Left ventricle myocardium inferior (tissue), 1 donor: ENCODE results near the gene TECTA. TPM values are rescaled to one million over a fixed set of nuclear protein-coding genes. Genes with fewer than 3 reads are reported as not detected.
A peak's percentile ranks its signal among the peaks of the same experiment; 100 is the strongest.

Experiments
- DNase-seq: peaks from one replicate; pipeline ENCODE4 v3.0.0-alpha.2; 2020
- H3K27ac ChIP-seq: fragments of 200-600 bp; replicated peaks from 2 replicates; pipeline ENCODE4 v1.8.0; 2021
- H3K27me3 ChIP-seq: fragments of 200-600 bp; 2 replicates; pipeline ENCODE4 v1.8.0; 2021; ENCODE audit warnings: low read depth
- H3K36me3 ChIP-seq: fragments of 200-600 bp; 2 replicates; pipeline ENCODE4 v1.8.0; 2021
- H3K4me1 ChIP-seq: fragments of 200-600 bp; 2 replicates; pipeline ENCODE4 v1.8.0; 2021
- H3K4me3 ChIP-seq: fragments of 200-600 bp; 2 replicates; pipeline ENCODE4 v1.8.0; 2021; ENCODE audit warnings: mild to moderate bottlenecking, moderate library complexity
- H3K9me3 ChIP-seq: fragments of 200-600 bp; replicated peaks from 2 replicates; pipeline ENCODE4 v1.8.0; 2021
- CTCF ChIP-seq: fragments of 200-600 bp; IDR thresholded peaks from 2 replicates; pipeline ENCODE4 v1.8.0; 2021; ENCODE audit warnings: antibody characterized with exemption, mild to moderate bottlenecking, borderline replicate concordance
- intact Hi-C: fragments of 100-400 bp; cut with micrococcal nuclease; formaldehyde crosslinking; loops from one replicate; pipeline ENCODE4 v1.11.0; 2022
- total RNA-seq: library from RNA; stranded (reverse); fragmentation: NEBNext Ultra II Directional; extraction: Animal tissue kit (Norgen Biotek cat#: 25700); gene quantifications from one replicate; pipeline ENCODE4 v1.2.1, GENCODE V29; 2021
- donor health status: DM: no; HTN: yes; CAD: no; lungs with severe emphysema.

Gene TECTA
- total RNA-seq, 1 donor from 2014 or later: 1.1 TPM

GRCh38 chr11:121225382-121225781 lies 124.3 kb downstream of the TECTA start:
- Histone ChIP-seq H3K27me3 (peaks cover 10% of the 10 kb centered on the region), H3K36me3 (no peaks in the 10 kb centered on the region), H3K4me3 (no peak overlapping the region), H3K4me1 (peaks cover 9% of the 10 kb centered on the region), H3K9me3 (no peaks in the 10 kb centered on the region), H3K27ac (no peak overlapping the region)
- no peak for DNase-seq
- intact Hi-C loops: no loop called here
- TF ChIP-seq CTCF: no peak

- no peak for TF ChIP-seq CTCF
- Histone ChIP-seq H3K4me3 (no peak overlapping the region), H3K9me3 (no peaks in the 10 kb centered on the region), H3K27ac (no peak overlapping the region), H3K36me3 (no peaks in the 10 kb centered on the region), H3K27me3 (peaks cover 10% of the 10 kb centered on the region), H3K4me1 (peaks cover 19% of the 10 kb centered on the region)
- no peak for DNase-seq
- intact Hi-C loops: no loop called here
These were observed 125.6 kb downstream of the TECTA start for GRCh38 chr11:121226415-121227263.

GRCh38 chr11:121228851-121229250 lies 127.8 kb downstream of the TECTA start:
- Histone ChIP-seq H3K36me3 (no peaks in the 10 kb centered on the region), H3K9me3 (no peaks in the 10 kb centered on the region), H3K27me3 (no peaks in the 10 kb centered on the region), H3K4me1 (peaks cover 27% of the 10 kb centered on the region), H3K27ac (no peak overlapping the region), H3K4me3 (no peak overlapping the region)
- DNase-seq: no peak
- intact Hi-C loops: no loop called here
- TF ChIP-seq CTCF: no peak

- Histone ChIP-seq H3K4me3 (no peak overlapping the region), H3K27me3 (no peaks in the 10 kb centered on the region), H3K9me3 (no peaks in the 10 kb centered on the region), H3K4me1 (peaks cover 27% of the 10 kb centered on the region), H3K36me3 (no peaks in the 10 kb centered on the region), H3K27ac (peak overlapping the region; percentile 62)
- TF ChIP-seq CTCF: no peak
- no peak for DNase-seq
- intact Hi-C loops: no loop called here
These were observed 128.6 kb downstream of the TECTA start for GRCh38 chr11:121229495-121230215.

GRCh38 chr11:121231576-121232278 lies 130.7 kb downstream of the TECTA start:
- Histone ChIP-seq H3K36me3 (no peaks in the 10 kb centered on the region), H3K4me3 (no peak overlapping the region), H3K27me3 (no peaks in the 10 kb centered on the region), H3K27ac (peak overlapping the region; percentile 62), H3K9me3 (no peaks in the 10 kb centered on the region), H3K4me1 (peaks cover 46% of the 10 kb centered on the region)
- intact Hi-C loops: no loop called here
- TF ChIP-seq CTCF: no peak
- peak; percentile 23 for DNase-seq
